ENCODE data around the gene PTPRB.
A peak's percentile ranks its signal among the peaks of the same experiment; 100 is the strongest.

The PTPRB gene

DNA sequence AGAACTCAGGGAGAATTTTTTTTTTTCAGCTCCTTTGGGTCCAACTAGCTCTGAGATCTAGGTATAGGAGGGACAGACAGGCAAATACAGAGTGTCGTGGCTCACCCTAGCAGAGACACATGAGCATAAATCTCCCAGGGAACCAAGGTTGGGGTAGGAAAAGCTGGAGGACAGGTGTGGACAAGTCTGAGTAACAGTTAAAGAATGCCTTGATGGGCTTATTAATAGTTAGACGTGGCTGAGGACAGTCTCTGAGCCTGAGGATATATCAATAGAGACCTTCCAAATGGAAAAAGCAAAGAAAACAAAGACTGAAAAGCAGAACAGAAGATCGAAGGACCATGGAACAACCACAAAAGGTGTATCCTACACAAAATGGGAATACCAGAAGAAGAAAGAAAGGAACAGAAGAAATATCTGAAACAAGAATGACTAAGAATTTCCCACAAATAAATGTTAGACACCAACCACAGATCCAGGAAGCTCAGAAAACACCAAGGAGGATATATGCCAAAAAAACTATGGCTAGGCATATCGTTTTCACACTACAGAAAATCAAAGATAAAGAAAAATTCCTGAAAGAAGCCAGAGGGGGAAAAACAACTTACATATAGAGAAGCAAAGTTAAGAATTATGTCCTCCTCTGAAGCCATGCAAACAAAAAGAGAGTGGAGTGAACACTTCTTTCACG, 80.9 kb downstream of the PTPRB start:
- no peaks in the 10 kb centered on the region for H3K9me3 ChIP-seq (ENCODE audit: control insufficient read depth in 5 of 5, low read length in 5 of 5)
- no peak overlapping the region for H3K4me3 ChIP-seq (ENCODE audit: low read depth in 1 of 5, low read length in 5 of 5)
- H3K4me1 ChIP-seq (ENCODE audit: control insufficient read depth in 5 of 5, insufficient read depth in 5 of 5, low read length in 5 of 5): no peaks in the 10 kb centered on the region
- H3K36me3 ChIP-seq (ENCODE audit: control insufficient read depth in 5 of 5, insufficient read depth in 5 of 5, low read length in 5 of 5): peaks cover 0 to 39% (median 24%) of the 10 kb centered on the region in 5 donors
- no peak overlapping the region for H3K27ac ChIP-seq (ENCODE audit: low read depth, low read length)
- no peak overlapping the region for H3K9ac ChIP-seq (ENCODE audit: low read length in 5 of 5)
- no peaks in the 10 kb centered on the region for H3K27me3 ChIP-seq (ENCODE audit: control insufficient read depth in 5 of 5, insufficient read depth in 4 of 5, low read length in 5 of 5)

DNA sequence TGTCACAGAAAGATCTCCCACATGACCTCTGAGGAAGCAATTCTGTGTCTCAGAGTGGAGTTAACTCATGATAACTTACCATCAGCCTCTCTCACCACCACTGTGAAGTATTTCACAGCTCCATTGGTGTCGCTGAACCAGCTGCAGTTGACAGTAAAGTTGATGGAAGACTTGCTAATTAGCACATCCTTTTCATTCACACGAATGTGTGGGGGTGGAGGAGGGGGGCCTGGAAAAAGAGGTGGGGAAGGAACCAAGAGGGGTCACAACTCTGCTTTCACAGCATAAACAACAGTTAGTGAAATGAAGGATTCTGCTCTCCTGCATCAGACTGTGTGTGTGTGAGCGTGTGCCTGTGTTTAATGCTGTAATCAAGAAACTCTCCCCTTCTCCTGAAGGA, 82.1 kb downstream of the PTPRB start:
- H3K4me3 ChIP-seq (ENCODE audit: low read depth in 1 of 5, low read length in 5 of 5): no peak overlapping the region
- no peaks in the 10 kb centered on the region for H3K27me3 ChIP-seq (ENCODE audit: control insufficient read depth in 5 of 5, insufficient read depth in 4 of 5, low read length in 5 of 5)
- H3K36me3 ChIP-seq (ENCODE audit: control insufficient read depth in 5 of 5, insufficient read depth in 5 of 5, low read length in 5 of 5): peaks cover 0 to 32% (median 21%) of the 10 kb centered on the region in 5 donors
- no peaks in the 10 kb centered on the region for H3K9me3 ChIP-seq (ENCODE audit: control insufficient read depth in 5 of 5, low read length in 5 of 5)
- H3K9ac ChIP-seq (ENCODE audit: low read length in 5 of 5): no peak overlapping the region
- peaks cover 0 to 2% (median 0%) of the 10 kb centered on the region in 5 donors for H3K4me1 ChIP-seq (ENCODE audit: control insufficient read depth in 5 of 5, insufficient read depth in 5 of 5, low read length in 5 of 5)
- H3K27ac ChIP-seq (ENCODE audit: low read depth, low read length): no peak overlapping the region

GRCh38 chr12:70553391-70553859, 83.8 kb downstream of the PTPRB start:
- Histone ChIP-seq H3K4me1 (ENCODE audit: control insufficient read depth in 5 of 5, insufficient read depth in 5 of 5, low read length in 5 of 5) (peaks cover 0 to 6% (median 0%) of the 10 kb centered on the region in 5 donors), H3K4me3 (ENCODE audit: low read depth in 1 of 5, low read length in 5 of 5) (no peak overlapping the region), H3K9ac (ENCODE audit: low read length in 5 of 5) (no peak overlapping the region), H3K27ac (ENCODE audit: low read depth, low read length) (no peak overlapping the region), H3K27me3 (ENCODE audit: control insufficient read depth in 5 of 5, insufficient read depth in 4 of 5, low read length in 5 of 5) (no peaks in the 10 kb centered on the region), H3K9me3 (ENCODE audit: control insufficient read depth in 5 of 5, low read length in 5 of 5) (no peaks in the 10 kb centered on the region), H3K36me3 (ENCODE audit: control insufficient read depth in 5 of 5, insufficient read depth in 5 of 5, low read length in 5 of 5) (peaks cover 0 to 33% (median 15%) of the 10 kb centered on the region in 5 donors)

GRCh38 chr12:70551731-70552130, 85.5 kb downstream of the PTPRB start:
- Histone ChIP-seq H3K36me3 (ENCODE audit: control insufficient read depth in 5 of 5, insufficient read depth in 5 of 5, low read length in 5 of 5) (peaks cover 0 to 26% (median 15%) of the 10 kb centered on the region in 5 donors), H3K9ac (ENCODE audit: low read length in 5 of 5) (no peak overlapping the region), H3K27ac (ENCODE audit: low read depth, low read length) (no peak overlapping the region), H3K4me3 (ENCODE audit: low read depth in 1 of 5, low read length in 5 of 5) (no peak overlapping the region), H3K9me3 (ENCODE audit: control insufficient read depth in 5 of 5, low read length in 5 of 5) (no peaks in the 10 kb centered on the region), H3K4me1 (ENCODE audit: control insufficient read depth in 5 of 5, insufficient read depth in 5 of 5, low read length in 5 of 5) (peaks cover 0 to 6% (median 0%) of the 10 kb centered on the region in 5 donors), H3K27me3 (ENCODE audit: control insufficient read depth in 5 of 5, insufficient read depth in 4 of 5, low read length in 5 of 5) (no peaks in the 10 kb centered on the region)

GRCh38 chr12:70550180-70550577, 87.0 kb downstream of the PTPRB start:
- peaks cover 0 to 17% (median 10%) of the 10 kb centered on the region in 5 donors for H3K36me3 ChIP-seq (ENCODE audit: control insufficient read depth in 5 of 5, insufficient read depth in 5 of 5, low read length in 5 of 5)
- H3K4me3 ChIP-seq (ENCODE audit: low read depth in 1 of 5, low read length in 5 of 5): no peak overlapping the region
- H3K27ac ChIP-seq (ENCODE audit: low read depth, low read length): no peak overlapping the region

DNA sequence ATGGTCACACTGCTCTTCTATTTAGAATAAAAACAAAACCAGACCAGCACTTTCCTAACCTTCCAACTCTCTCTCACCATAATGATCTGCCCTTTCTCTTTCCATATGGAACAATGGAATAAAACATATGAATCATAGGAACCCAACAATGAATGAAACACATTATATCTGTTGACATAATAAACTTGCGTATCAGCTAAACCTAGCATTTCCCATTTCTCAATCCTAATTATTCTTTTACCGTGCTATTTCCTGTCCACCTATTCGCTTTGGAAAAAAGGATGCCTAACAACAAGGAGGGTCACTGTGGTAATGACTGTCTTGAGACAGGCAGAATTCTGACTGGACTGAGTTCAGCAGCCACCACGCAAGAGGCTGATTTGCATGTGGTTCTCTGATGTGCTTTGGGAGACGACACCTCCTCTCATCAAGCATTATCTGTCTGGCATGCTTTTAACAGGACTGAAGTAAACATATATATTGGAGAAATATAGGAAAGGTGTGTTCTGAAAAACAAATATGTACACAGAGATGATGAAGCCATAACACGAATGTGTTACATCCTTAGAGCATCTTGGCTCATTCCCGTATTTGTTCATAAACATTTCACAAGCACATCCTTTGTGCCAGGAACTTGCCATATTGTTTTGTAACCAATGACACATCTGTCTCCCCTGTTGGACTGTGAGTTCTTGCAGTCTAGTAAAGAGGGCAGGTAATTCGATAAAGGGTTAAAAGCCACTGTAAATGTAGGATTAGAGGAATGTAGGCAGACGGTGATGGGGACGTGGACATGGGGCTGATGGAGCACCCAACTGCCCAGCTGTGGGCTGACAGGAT, 87.7 kb downstream of the PTPRB start:
- Histone ChIP-seq H3K27me3 (ENCODE audit: control insufficient read depth in 5 of 5, insufficient read depth in 4 of 5, low read length in 5 of 5) (no peaks in the 10 kb centered on the region), H3K9ac (ENCODE audit: low read length in 5 of 5) (no peak overlapping the region), H3K4me3 (ENCODE audit: low read depth in 1 of 5, low read length in 5 of 5) (no peak overlapping the region), H3K9me3 (ENCODE audit: control insufficient read depth in 5 of 5, low read length in 5 of 5) (no peaks in the 10 kb centered on the region), H3K27ac (ENCODE audit: low read depth, low read length) (no peak overlapping the region), H3K4me1 (ENCODE audit: control insufficient read depth in 5 of 5, insufficient read depth in 5 of 5, low read length in 5 of 5) (peaks cover 0 to 6% (median 0%) of the 10 kb centered on the region in 5 donors), H3K36me3 (ENCODE audit: control insufficient read depth in 5 of 5, insufficient read depth in 5 of 5, low read length in 5 of 5) (peaks cover 0 to 12% (median 6%) of the 10 kb centered on the region in 5 donors)

More at GRCh38 chr12:70550180-70550577, 87.0 kb downstream of the PTPRB start:
- peaks cover 0 to 6% (median 0%) of the 10 kb centered on the region in 5 donors for H3K4me1 ChIP-seq (ENCODE audit: control insufficient read depth in 5 of 5, insufficient read depth in 5 of 5, low read length in 5 of 5)
- H3K9me3 ChIP-seq (ENCODE audit: control insufficient read depth in 5 of 5, low read length in 5 of 5): no peaks in the 10 kb centered on the region
- H3K9ac ChIP-seq (ENCODE audit: low read length in 5 of 5): no peak overlapping the region
- no peaks in the 10 kb centered on the region for H3K27me3 ChIP-seq (ENCODE audit: control insufficient read depth in 5 of 5, insufficient read depth in 4 of 5, low read length in 5 of 5)

DNA sequence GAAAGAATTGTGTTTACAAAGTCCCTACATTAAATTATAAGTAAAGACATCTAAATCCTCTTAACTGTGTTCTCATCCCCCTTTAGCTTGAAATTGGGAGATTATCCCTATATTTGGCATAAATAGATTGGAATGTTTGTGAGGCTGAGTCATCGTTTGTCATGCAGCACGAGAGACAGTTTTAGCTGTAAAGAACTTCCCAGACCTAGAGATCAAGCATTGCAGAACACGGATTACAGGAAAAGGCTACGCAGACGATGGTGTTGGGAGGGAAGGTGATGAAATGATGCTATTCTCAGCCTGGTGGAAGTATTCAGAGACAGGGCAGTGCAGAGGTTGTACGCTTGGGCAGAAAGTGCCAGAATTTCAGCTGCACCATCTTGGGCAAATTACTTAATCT, 93.8 kb downstream of the PTPRB start:
- Histone ChIP-seq H3K4me3 (ENCODE audit: low read depth in 1 of 5, low read length in 5 of 5) (no peak overlapping the region), H3K27me3 (ENCODE audit: control insufficient read depth in 5 of 5, insufficient read depth in 4 of 5, low read length in 5 of 5) (no peaks in the 10 kb centered on the region), H3K4me1 (ENCODE audit: control insufficient read depth in 5 of 5, insufficient read depth in 5 of 5, low read length in 5 of 5) (peaks cover 0 to 4% (median 0%) of the 10 kb centered on the region in 5 donors), H3K9me3 (ENCODE audit: control insufficient read depth in 5 of 5, low read length in 5 of 5) (no peaks in the 10 kb centered on the region), H3K9ac (ENCODE audit: low read length in 5 of 5) (no peak overlapping the region), H3K36me3 (ENCODE audit: control insufficient read depth in 5 of 5, insufficient read depth in 5 of 5, low read length in 5 of 5) (peaks cover 0 to 17% (median 9%) of the 10 kb centered on the region in 5 donors), H3K27ac (ENCODE audit: low read depth, low read length) (peak overlapping the region; percentile 21)

DNA sequence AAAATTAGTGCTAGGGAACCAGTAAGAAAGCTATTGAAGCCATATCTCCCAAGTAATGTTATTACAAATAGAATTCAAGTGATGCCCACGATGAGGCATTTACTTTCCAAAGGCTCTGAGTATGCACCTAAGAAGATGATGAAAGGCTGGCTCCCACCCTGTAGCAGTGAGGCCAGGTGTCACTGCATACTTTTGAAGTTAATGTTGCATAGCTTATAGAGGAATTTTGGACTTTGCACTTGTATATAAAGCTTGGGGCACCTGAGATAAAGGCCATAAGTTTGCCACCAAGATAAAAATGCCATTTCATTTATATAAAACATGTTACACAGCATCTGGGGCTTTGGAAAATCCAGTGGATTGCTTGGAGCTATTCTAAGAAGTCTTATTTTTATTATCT, 96.2 kb downstream of the PTPRB start:
- no peaks in the 10 kb centered on the region for H3K27me3 ChIP-seq (ENCODE audit: control insufficient read depth in 5 of 5, insufficient read depth in 4 of 5, low read length in 5 of 5)
- H3K4me3 ChIP-seq (ENCODE audit: low read depth in 1 of 5, low read length in 5 of 5): no peak overlapping the region
- H3K9me3 ChIP-seq (ENCODE audit: control insufficient read depth in 5 of 5, low read length in 5 of 5): no peaks in the 10 kb centered on the region
- no peak overlapping the region for H3K9ac ChIP-seq (ENCODE audit: low read length in 5 of 5)
- peaks cover 0 to 7% (median 0%) of the 10 kb centered on the region in 5 donors for H3K4me1 ChIP-seq (ENCODE audit: control insufficient read depth in 5 of 5, insufficient read depth in 5 of 5, low read length in 5 of 5)
- H3K27ac ChIP-seq (ENCODE audit: low read depth, low read length): no peak overlapping the region
- H3K36me3 ChIP-seq (ENCODE audit: control insufficient read depth in 5 of 5, insufficient read depth in 5 of 5, low read length in 5 of 5): peaks cover 0 to 29% (median 9%) of the 10 kb centered on the region in 5 donors

DNA sequence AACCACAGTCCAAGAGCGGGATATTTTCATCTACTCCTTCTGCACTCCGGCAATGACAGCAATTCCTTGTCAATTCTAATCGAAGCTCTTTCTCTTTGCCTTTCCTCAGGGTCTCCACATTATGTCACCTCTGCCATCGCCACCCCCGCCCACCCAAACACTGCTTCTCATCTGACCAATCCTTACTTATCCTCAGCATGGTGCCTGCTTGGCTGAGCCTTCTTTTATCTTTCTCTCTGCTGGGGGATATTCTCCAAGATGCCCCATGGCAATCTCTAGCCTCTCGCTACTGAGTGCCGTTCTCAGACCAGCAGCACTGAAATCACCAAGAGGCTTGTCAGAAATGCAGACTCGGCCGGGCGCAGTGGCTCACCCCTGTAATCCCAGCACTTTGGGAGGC, 100.6 kb downstream of the PTPRB start:
- no peak overlapping the region for H3K9ac ChIP-seq (ENCODE audit: low read length in 5 of 5)
- H3K27me3 ChIP-seq (ENCODE audit: control insufficient read depth in 5 of 5, insufficient read depth in 4 of 5, low read length in 5 of 5): no peaks in the 10 kb centered on the region
- H3K4me3 ChIP-seq (ENCODE audit: low read depth in 1 of 5, low read length in 5 of 5): no peak overlapping the region
- no peaks in the 10 kb centered on the region for H3K9me3 ChIP-seq (ENCODE audit: control insufficient read depth in 5 of 5, low read length in 5 of 5)
- H3K36me3 ChIP-seq (ENCODE audit: control insufficient read depth in 5 of 5, insufficient read depth in 5 of 5, low read length in 5 of 5): peaks cover 0 to 50% (median 20%) of the 10 kb centered on the region in 5 donors
- H3K27ac ChIP-seq (ENCODE audit: low read depth, low read length): peak overlapping the region; percentile 5
- peaks cover 0 to 12% (median 0%) of the 10 kb centered on the region in 5 donors for H3K4me1 ChIP-seq (ENCODE audit: control insufficient read depth in 5 of 5, insufficient read depth in 5 of 5, low read length in 5 of 5)

GRCh38 chr12:70535896-70536374, 101.3 kb downstream of the PTPRB start:
- H3K9ac ChIP-seq (ENCODE audit: low read length in 5 of 5): no peak overlapping the region
- no peaks in the 10 kb centered on the region for H3K9me3 ChIP-seq (ENCODE audit: control insufficient read depth in 5 of 5, low read length in 5 of 5)
- no peak overlapping the region for H3K4me3 ChIP-seq (ENCODE audit: low read depth in 1 of 5, low read length in 5 of 5)
- peaks cover 0 to 12% (median 0%) of the 10 kb centered on the region in 5 donors for H3K4me1 ChIP-seq (ENCODE audit: control insufficient read depth in 5 of 5, insufficient read depth in 5 of 5, low read length in 5 of 5)
- H3K27ac ChIP-seq (ENCODE audit: low read depth, low read length): peak overlapping the region; percentile 5
- no peaks in the 10 kb centered on the region for H3K27me3 ChIP-seq (ENCODE audit: control insufficient read depth in 5 of 5, insufficient read depth in 4 of 5, low read length in 5 of 5)
- peaks cover 0 to 48% (median 20%) of the 10 kb centered on the region in 5 donors for H3K36me3 ChIP-seq (ENCODE audit: control insufficient read depth in 5 of 5, insufficient read depth in 5 of 5, low read length in 5 of 5)
